CD14-positive monocyte (primary cell): ENCODE results near the gene BRD2. TPM values are rescaled to one million over a fixed set of nuclear protein-coding genes. Genes with fewer than 3 reads are reported as not detected.

Experiments used
- DNase-seq, 3 donors: peaks; one replicate each; pipeline ENCODE4 v3.0.0-alpha.2; 2011 to 2022
- H2AFZ ChIP-seq: 2 replicates; pipeline ENCODE4 v1.6.0; 2012; ENCODE audit warnings: mild to moderate bottlenecking, low read depth, low read length, inconsistent platforms; ENCODE audit not compliant: insufficient read depth, poor library complexity, severe bottlenecking
- H3K27ac ChIP-seq, 2 donors: 1 replicate in 1 of 2; 2 replicates in 1 of 2; pipeline ENCODE4 v1.5.1; 2012 to 2013; ENCODE audit warnings: low read length in 2 of 2, control low read depth in 1 of 2, inconsistent platforms in 1 of 2, low read depth in 1 of 2, mild to moderate bottlenecking in 1 of 2
- H3K27me3 ChIP-seq, 2 donors: one replicate each; pipeline versions ENCODE4 v1.6.0 to v1.6.1; 2011 to 2013; ENCODE audit warnings: low read length in 2 of 2; ENCODE audit not compliant: control insufficient read depth in 2 of 2, insufficient read depth in 2 of 2
- H3K36me3 ChIP-seq, 2 donors: replicated peaks in 1 of 2; 1 replicate in 1 of 2; 2 replicates in 1 of 2; pipeline versions ENCODE4 v1.5.1 to v1.6.1; 2012 to 2013; ENCODE audit warnings: low read length in 2 of 2, control low read depth in 1 of 2, inconsistent platforms in 1 of 2, mild to moderate bottlenecking in 1 of 2; ENCODE audit not compliant: insufficient read depth in 2 of 2, control insufficient read depth in 1 of 2
- H3K4me1 ChIP-seq, 2 donors: 1 replicate in 1 of 2; 2 replicates in 1 of 2; pipeline versions ENCODE4 v1.5.1 to v1.6.1; 2012 to 2013; ENCODE audit warnings: low read length in 2 of 2, control low read depth in 1 of 2, inconsistent platforms in 1 of 2, mild to moderate bottlenecking in 1 of 2, moderate library complexity in 1 of 2; ENCODE audit not compliant: insufficient read depth in 2 of 2, control insufficient read depth in 1 of 2
- H3K4me2 ChIP-seq: replicated peaks from 2 replicates; pipeline ENCODE3; 2012; ENCODE audit warnings: low read length, moderate library complexity, mild to moderate bottlenecking; ENCODE audit not compliant: poor library complexity, severe bottlenecking; ENCODE audit errors: extremely low read depth
- H3K4me3 ChIP-seq, 3 experiments: fragments of 200-600 bp in 1 of 3; sonication (generic) in 1 of 3; replicated peaks in 1 of 3; 1 replicate in 2 of 3; 2 replicates in 1 of 3; pipeline ENCODE4 v1.5.1; 2011 to 2013; ENCODE audit warnings: low read length in 3 of 3, mild to moderate bottlenecking in 3 of 3, control low read depth in 2 of 3, low read depth in 2 of 3, inconsistent platforms in 1 of 3, moderate library complexity in 1 of 3
- H3K79me2 ChIP-seq: 2 replicates; pipeline ENCODE4 v1.6.0; 2012; ENCODE audit warnings: mild to moderate bottlenecking, control low read depth, inconsistent platforms, low read length, moderate library complexity; ENCODE audit not compliant: insufficient read depth
- H3K9ac ChIP-seq: 2 replicates; pipeline ENCODE4 v1.6.0; 2017; ENCODE audit warnings: low read length, mild to moderate bottlenecking; ENCODE audit not compliant: insufficient read depth, poor library complexity, severe bottlenecking
- H3K9me3 ChIP-seq, 2 donors: replicated peaks in 1 of 2; 1 replicate in 1 of 2; 2 replicates in 1 of 2; pipeline versions ENCODE4 v1.5.1 to v1.6.1; 2012 to 2013; ENCODE audit warnings: low read length in 2 of 2, control low read depth in 1 of 2; ENCODE audit not compliant: control insufficient read depth in 1 of 2, insufficient read depth in 1 of 2
- H4K20me1 ChIP-seq: 2 replicates; pipeline ENCODE4 v1.6.0; 2012; ENCODE audit warnings: mild to moderate bottlenecking, low read length, control low read depth, moderate library complexity; ENCODE audit not compliant: insufficient read depth
- H3K27ac Mint-ChIP-seq, 7 donors: one replicate each; pipeline ENCODE4 v1.8.0; 2020; ENCODE audit warnings: mild to moderate bottlenecking in 7 of 7, mixed read lengths in 7 of 7, moderate library complexity in 6 of 7, inconsistent platforms in 2 of 7
- H3K27me3 Mint-ChIP-seq, 3 donors: one replicate each; pipeline ENCODE4 v1.8.0; 2021 to 2022; ENCODE audit warnings: low read depth in 3 of 3, mild to moderate bottlenecking in 3 of 3, mixed read lengths in 3 of 3, moderate library complexity in 3 of 3, inconsistent platforms in 1 of 3
- H3K36me3 Mint-ChIP-seq, 2 donors: one replicate each; pipeline ENCODE4 v1.8.0; 2020; ENCODE audit warnings: mixed read lengths in 2 of 2, inconsistent platforms in 1 of 2, mild to moderate bottlenecking in 1 of 2
- H3K4me1 Mint-ChIP-seq: one replicate; pipeline ENCODE4 v1.8.0; 2020; ENCODE audit warnings: mild to moderate bottlenecking, mixed read lengths
- H3K4me3 Mint-ChIP-seq, 2 donors: one replicate each; pipeline ENCODE4 v1.8.0; 2020; ENCODE audit warnings: mild to moderate bottlenecking in 2 of 2, mixed read lengths in 2 of 2, moderate library complexity in 1 of 2
- H3K9me3 Mint-ChIP-seq, 7 donors: one replicate each; pipeline ENCODE4 v1.8.0; 2020 to 2022; ENCODE audit warnings: mixed read lengths in 7 of 7, mild to moderate bottlenecking in 6 of 7, moderate library complexity in 6 of 7, inconsistent platforms in 2 of 7
- CTCF ChIP-seq: fragments of 200-600 bp; IDR thresholded peaks from one replicate; pipeline ENCODE4 v1.8.0; 2022; ENCODE audit warnings: antibody characterized with exemption, mild to moderate bottlenecking
- whole genome bisulfite sequencing: methylation state at CpG from one replicate; pipeline ENCODE4 v1.1.5; 2013; ENCODE audit warnings: missing lambda C conversion rate; ENCODE audit not compliant: insufficient coverage; 5-methylcytosine and 5-hydroxymethylcytosine counted together
- intact Hi-C, 2 donors: fragments of 100-400 bp; cut with micrococcal nuclease; formaldehyde crosslinking; loops; one replicate each; pipeline versions ENCODE4 v1.15.0 to v1.15.1; 2023
- polyA plus RNA-seq, 3 donors: library from polyadenylated mRNA; depleted of rRNA in 1 of 3; unstranded in 2 of 3; stranded (reverse) in 1 of 3; fragments of 300-500 nt in 2 of 3; fragments of >200 nt in 1 of 3; fragmentation: Illumina TruSeq in 2 of 3; gene quantifications; 1 replicate in 2 of 3; 2 replicates in 1 of 3; pipeline ENCODE4 v1.2.3, GENCODE V29; 2012 to 2021

Gene BRD2
- polyA plus RNA-seq, 3 donors: 9.6 to 475 (median 21.7) TPM

- H3K27ac ChIP-seq: peak overlapping the region; percentile 92 to 93
- H2AFZ ChIP-seq: peak overlapping the region; percentile 16
- intact Hi-C loops: loop anchor here (1.0 to 5.0 kb wide), 2 partner anchors 8 to 228 kb away; no protein-coding TSS in a partner anchor
Measured at GRCh38 chr6:33019372-33019771, 51.0 kb downstream of the BRD2 start.

GRCh38 chr6:33021917-33022316 lies 53.5 kb downstream of the BRD2 start:
- H3K4me1 Mint-ChIP-seq: peaks cover 45% of the 10 kb centered on the region
- Histone ChIP-seq H3K4me2 (no peak overlapping the region), H4K20me1 (no peaks in the 10 kb centered on the region), H3K4me1 (peaks cover 39 to 47% of the 10 kb centered on the region in 2 donors), H3K36me3 (no peaks in the 10 kb centered on the region), H3K27me3 (no peaks in the 10 kb centered on the region), H3K79me2 (no peaks in the 10 kb centered on the region), H2AFZ (no peak overlapping the region), H3K9ac (no peak overlapping the region), H3K27ac (no peak overlapping the region), H3K9me3 (no peaks in the 10 kb centered on the region), H3K4me3 (no peak overlapping the region)
- no peak for TF ChIP-seq CTCF
- H3K27ac Mint-ChIP-seq: no peak overlapping the region
- H3K4me3 Mint-ChIP-seq: no peak overlapping the region
- WGBS: 100% methylated on average over 6 of the region's 11 CpGs
- H3K27me3 Mint-ChIP-seq: no peaks in the 10 kb centered on the region
- intact Hi-C loops: loop anchor here in 1 of 2 donors (10.0 kb wide), 1 partner anchor 123 kb away; no protein-coding TSS in a partner anchor
- H3K36me3 Mint-ChIP-seq: no peaks in the 10 kb centered on the region
- no peak for DNase-seq
- H3K9me3 Mint-ChIP-seq: no peaks in the 10 kb centered on the region

More at GRCh38 chr6:33019372-33019771, 51.0 kb downstream of the BRD2 start:
- Histone ChIP-seq H3K4me2 (peak overlapping the region; percentile 60), H3K36me3 (no peaks in the 10 kb centered on the region), H3K27me3 (no peaks in the 10 kb centered on the region), H3K4me3 (peak overlapping the region in 1 of 3 experiments; percentile 57), H3K9me3 (no peaks in the 10 kb centered on the region), H3K79me2 (no peaks in the 10 kb centered on the region), H3K4me1 (peaks cover 43 to 49% of the 10 kb centered on the region in 2 donors), H4K20me1 (no peaks in the 10 kb centered on the region), H3K9ac (peak overlapping the region; percentile 37)
- peak overlapping the region in 1 of 2 donors; percentile 76 for H3K4me3 Mint-ChIP-seq
- DNase-seq: no peak
- no peaks in the 10 kb centered on the region for H3K36me3 Mint-ChIP-seq
- TF ChIP-seq CTCF: no peak
- H3K27me3 Mint-ChIP-seq: no peaks in the 10 kb centered on the region
- peaks cover 51% of the 10 kb centered on the region for H3K4me1 Mint-ChIP-seq
- no peaks in the 10 kb centered on the region for H3K9me3 Mint-ChIP-seq
- H3K27ac Mint-ChIP-seq: peak overlapping the region; percentile 90 to 98 (median 94)
